Mesothelial cell of epicardium (in vitro differentiated cells): ENCODE data around the gene ZFX. TPM values are rescaled to one million over a fixed set of nuclear protein-coding genes. Genes with fewer than 3 reads are reported as not detected.

Source experiments
- DNase-seq, 2 experiments: peaks; one replicate each; pipeline ENCODE4 v3.0.0; 2021; ENCODE audit warnings: low spot score in 2 of 2; ENCODE audit not compliant: unreplicated experiment in 2 of 2
- H3K27ac Mint-ChIP-seq: 2 replicates; pipeline ENCODE4 v1.8.0; 2021; ENCODE audit warnings: mixed read lengths
- H3K27me3 Mint-ChIP-seq: 2 replicates; pipeline ENCODE4 v1.8.0; 2021; ENCODE audit warnings: low read depth, mixed read lengths
- H3K36me3 Mint-ChIP-seq: 2 replicates; pipeline ENCODE4 v1.8.0; 2021; ENCODE audit warnings: mixed read lengths
- H3K4me1 Mint-ChIP-seq: 2 replicates; pipeline ENCODE4 v1.8.0; 2021; ENCODE audit warnings: mixed read lengths
- H3K4me3 Mint-ChIP-seq: 2 replicates; pipeline ENCODE4 v1.8.0; 2021; ENCODE audit warnings: mild to moderate bottlenecking, moderate library complexity, mixed read lengths
- H3K9me3 Mint-ChIP-seq: 2 replicates; pipeline ENCODE4 v1.8.0; 2021; ENCODE audit warnings: mixed read lengths
- total RNA-seq: library from RNA; stranded (reverse); gene quantifications from 3 replicates; pipeline ENCODE4 v1.2.1, GENCODE V29; 2021
- TF ChIP-seq, protein P1 (sequence below): fragments of 200-600 bp; sonication (generic); IDR thresholded peaks from one replicate; pipeline ENCODE4 v1.5.0; 2021; ENCODE audit warnings: antibody characterized with exemption; ENCODE audit not compliant: unreplicated experiment

ZFX gene
- total RNA-seq, 1 donor from 2014 or later, result 131 TPM

DNA sequence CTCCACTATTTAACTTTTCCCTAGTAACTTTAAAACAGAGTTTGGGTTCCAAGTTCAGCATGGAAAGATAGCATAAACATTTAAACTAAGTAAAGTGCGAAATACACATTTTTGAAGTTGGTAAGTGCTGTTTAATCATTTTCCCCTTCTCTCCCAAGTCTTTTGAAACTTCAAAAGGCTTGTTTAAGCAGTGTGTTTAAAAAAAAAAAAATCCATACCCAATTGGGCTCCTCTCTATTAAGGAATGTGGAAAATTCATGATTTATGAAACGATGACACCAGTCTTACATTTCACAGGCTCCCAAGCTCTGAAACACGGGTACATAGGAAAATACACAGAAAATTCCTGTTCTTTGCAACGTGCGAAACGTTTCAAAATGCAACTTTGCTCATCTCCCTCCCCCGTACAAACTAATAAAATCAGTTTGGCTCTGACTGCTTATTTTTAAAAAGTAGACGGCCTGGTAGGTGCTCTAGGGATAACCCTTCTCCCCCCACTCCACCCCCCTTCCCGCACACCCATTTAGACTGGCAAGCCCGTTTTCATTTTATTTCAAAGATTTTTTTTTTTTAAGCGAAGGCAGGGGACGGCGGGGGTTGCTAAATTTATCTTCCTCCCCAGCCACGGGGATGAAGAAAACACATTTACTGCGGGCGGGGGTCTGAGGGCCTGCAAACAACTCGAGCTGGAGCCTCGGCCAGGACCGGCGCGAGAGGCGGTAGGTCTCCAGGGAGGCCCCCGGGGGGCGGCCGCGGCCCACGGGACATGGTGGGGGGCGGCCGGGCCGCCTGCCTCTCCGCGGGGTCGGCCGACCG is 786 bp upstream of the ZFX start:
- H3K9me3 Mint-ChIP-seq, result no peaks in the 10 kb centered on the region
- H3K36me3 Mint-ChIP-seq, result no peaks in the 10 kb centered on the region
- no peaks in the 10 kb centered on the region for H3K27me3 Mint-ChIP-seq
- peak in 1 of 2 experiments; percentile 26 for DNase-seq
- TF ChIP-seq, protein P1, sequence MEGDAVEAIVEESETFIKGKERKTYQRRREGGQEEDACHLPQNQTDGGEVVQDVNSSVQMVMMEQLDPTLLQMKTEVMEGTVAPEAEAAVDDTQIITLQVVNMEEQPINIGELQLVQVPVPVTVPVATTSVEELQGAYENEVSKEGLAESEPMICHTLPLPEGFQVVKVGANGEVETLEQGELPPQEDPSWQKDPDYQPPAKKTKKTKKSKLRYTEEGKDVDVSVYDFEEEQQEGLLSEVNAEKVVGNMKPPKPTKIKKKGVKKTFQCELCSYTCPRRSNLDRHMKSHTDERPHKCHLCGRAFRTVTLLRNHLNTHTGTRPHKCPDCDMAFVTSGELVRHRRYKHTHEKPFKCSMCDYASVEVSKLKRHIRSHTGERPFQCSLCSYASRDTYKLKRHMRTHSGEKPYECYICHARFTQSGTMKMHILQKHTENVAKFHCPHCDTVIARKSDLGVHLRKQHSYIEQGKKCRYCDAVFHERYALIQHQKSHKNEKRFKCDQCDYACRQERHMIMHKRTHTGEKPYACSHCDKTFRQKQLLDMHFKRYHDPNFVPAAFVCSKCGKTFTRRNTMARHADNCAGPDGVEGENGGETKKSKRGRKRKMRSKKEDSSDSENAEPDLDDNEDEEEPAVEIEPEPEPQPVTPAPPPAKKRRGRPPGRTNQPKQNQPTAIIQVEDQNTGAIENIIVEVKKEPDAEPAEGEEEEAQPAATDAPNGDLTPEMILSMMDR, result no peak
- peak overlapping the region; percentile 100 for H3K27ac Mint-ChIP-seq
- H3K4me3 Mint-ChIP-seq, result peak overlapping the region; percentile 88
- peaks cover 70% of the 10 kb centered on the region for H3K4me1 Mint-ChIP-seq

GRCh38 chrX:24150051-24150790 is 692 bp downstream of the ZFX start:
- no peaks in the 10 kb centered on the region for H3K36me3 Mint-ChIP-seq
- H3K4me3 Mint-ChIP-seq, result peak overlapping the region; percentile 87
- H3K4me1 Mint-ChIP-seq, result peaks cover 76% of the 10 kb centered on the region
- H3K27me3 Mint-ChIP-seq, result no peaks in the 10 kb centered on the region
- peak overlapping the region; percentile 97 for H3K27ac Mint-ChIP-seq
- no peaks in the 10 kb centered on the region for H3K9me3 Mint-ChIP-seq
- TF ChIP-seq, protein P1, result peak; percentile 36
- DNase-seq, result peak; percentile 88 to 90

GRCh38 chrX:24150898-24151297 is 1.4 kb downstream of the ZFX start:
- peak overlapping the region; percentile 97 for H3K27ac Mint-ChIP-seq
- H3K4me1 Mint-ChIP-seq, result peaks cover 74% of the 10 kb centered on the region

DNA sequence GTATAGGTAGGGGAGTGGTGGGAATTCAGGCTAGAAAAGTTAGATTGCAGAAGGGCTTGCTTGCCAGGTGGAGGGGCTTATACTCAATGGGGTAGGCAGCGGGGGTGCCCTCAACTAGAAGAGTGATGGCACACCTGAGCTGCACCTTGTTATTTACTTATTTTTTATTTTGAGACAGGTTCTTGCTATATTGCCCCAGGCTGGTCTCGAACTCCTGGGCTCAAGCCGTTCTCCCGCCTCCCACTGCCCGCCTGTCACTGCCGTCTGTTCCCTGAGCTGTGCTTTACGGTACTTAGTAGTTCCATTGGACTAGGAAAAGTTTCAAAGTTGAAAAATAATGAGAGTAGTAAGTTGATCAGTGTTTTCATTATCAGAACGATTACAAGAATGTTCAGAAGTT is 2.0 kb downstream of the ZFX start:
- TF ChIP-seq, protein P1, result no peak

More at GRCh38 chrX:24150898-24151297, 1.4 kb downstream of the ZFX start:
- TF ChIP-seq, protein P1, result no peak
- no peak for DNase-seq
- Mint-ChIP-seq H3K4me3 (peak overlapping the region; percentile 87), H3K27me3 (no peaks in the 10 kb centered on the region), H3K9me3 (no peaks in the 10 kb centered on the region), H3K36me3 (no peaks in the 10 kb centered on the region)

GRCh38 chrX:24153178-24153795 is 3.8 kb downstream of the ZFX start:
- TF ChIP-seq, protein P1, result no peak
- peak; percentile 25 to 54 for DNase-seq
- no peaks in the 10 kb centered on the region for H3K9me3 Mint-ChIP-seq
- H3K36me3 Mint-ChIP-seq, result peaks cover under 1% of the 10 kb centered on the region
- H3K4me1 Mint-ChIP-seq, result peaks cover 68% of the 10 kb centered on the region
- no peaks in the 10 kb centered on the region for H3K27me3 Mint-ChIP-seq
- peak overlapping the region; percentile 97 for H3K27ac Mint-ChIP-seq
- H3K4me3 Mint-ChIP-seq, result peak overlapping the region; percentile 87

More for the DNA sequence above, 2.0 kb downstream of the ZFX start:
- H3K36me3 Mint-ChIP-seq, result no peaks in the 10 kb centered on the region
- peaks cover 74% of the 10 kb centered on the region for H3K4me1 Mint-ChIP-seq
- no peak for DNase-seq
- H3K9me3 Mint-ChIP-seq, result no peaks in the 10 kb centered on the region
- H3K27me3 Mint-ChIP-seq, result no peaks in the 10 kb centered on the region
- peak overlapping the region; percentile 97 for H3K27ac Mint-ChIP-seq
- H3K4me3 Mint-ChIP-seq, result peak overlapping the region; percentile 87
